Activated CD8-positive, alpha-beta memory T cell treated with anti-CD3 and anti-CD28 coated beads, Interleukin-2, amount 50 U/mL, for 1 hour (primary cell): Measurements from ENCODE around the gene HIRA.

Experiments used
- DNase-seq: peaks from one replicate; pipeline ENCODE4 v3.0.0-alpha.2; 2020; ENCODE audit errors: extremely low read depth

The HIRA gene

DNA sequence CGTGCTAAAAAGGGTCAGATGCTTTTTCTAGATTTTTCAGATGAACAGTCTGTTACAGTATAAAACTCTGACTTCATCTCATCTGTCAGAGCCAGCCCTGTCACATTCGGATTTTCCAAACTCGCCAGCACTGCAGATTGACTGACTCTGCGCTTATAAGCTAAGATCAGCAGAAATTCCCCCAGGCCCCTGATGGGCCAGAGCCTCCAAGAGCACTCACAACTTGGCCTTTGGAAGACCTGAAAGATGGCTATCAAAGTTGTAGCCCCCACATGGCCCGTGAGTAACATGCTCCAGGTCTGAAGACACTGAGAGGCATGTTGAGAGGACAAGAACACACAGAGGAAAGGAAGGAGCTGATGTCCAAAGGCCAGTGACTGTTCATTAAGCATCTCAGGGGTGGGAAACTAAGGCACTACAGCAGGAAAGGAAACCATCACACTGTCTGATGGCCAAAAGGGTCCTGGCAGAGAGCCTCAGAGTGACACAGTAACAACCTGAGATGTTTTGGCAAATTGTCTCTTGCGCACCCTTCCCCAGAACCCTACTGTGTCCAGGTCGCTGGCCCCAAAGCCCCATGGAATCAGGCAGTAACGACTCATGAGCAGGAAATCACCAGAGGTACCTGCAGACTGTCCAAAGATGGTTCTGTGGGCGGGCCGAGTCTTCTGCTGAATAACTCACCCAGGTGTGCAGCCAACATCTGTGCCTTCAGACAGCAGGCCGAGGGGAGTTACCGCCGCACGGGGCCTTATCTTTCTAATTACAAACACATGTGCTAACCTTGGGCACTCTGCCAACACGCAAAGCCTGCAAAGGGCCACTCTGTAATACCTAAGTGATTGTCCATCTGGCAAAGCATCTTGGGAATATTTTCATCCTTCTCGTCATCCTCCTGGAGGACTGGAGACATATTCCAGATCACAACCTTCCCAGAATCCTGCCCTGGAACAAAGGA, 23.6 kb downstream of the HIRA start:
- no peak for DNase-seq

- no peak for DNase-seq
Observed at GRCh38 chr22:19406846-19407245, 24.7 kb downstream of the HIRA start.

- DNase-seq, result no peak
Observed at GRCh38 chr22:19406281-19406811, 25.2 kb downstream of the HIRA start.

GRCh38 chr22:19405652-19406051, 25.9 kb downstream of the HIRA start:
- no peak for DNase-seq

- no peak for DNase-seq
Observed at GRCh38 chr22:19405133-19405532, 26.4 kb downstream of the HIRA start.

DNA sequence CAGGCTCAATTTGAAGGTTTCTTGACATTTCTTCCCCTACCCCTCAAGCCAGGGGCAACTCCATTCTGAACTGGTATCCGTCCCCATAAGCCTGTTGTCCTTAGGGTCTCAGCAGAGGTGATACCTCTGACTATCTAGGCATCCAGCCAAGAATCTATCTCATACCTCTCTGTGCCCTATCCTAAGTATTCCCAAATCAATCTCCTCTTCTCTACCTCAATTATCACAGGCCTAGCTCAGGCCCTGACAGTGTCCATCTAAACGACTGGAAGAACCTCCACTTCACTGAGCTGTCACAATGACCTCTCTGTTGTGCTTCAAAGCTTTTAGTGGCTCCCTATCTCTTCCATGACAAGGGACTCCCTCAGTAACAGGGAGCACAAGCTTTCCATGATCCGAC, 26.9 kb downstream of the HIRA start:
- no peak for DNase-seq

- DNase-seq, result no peak
Observed at GRCh38 chr22:19402642-19403191, 28.8 kb downstream of the HIRA start.

DNA sequence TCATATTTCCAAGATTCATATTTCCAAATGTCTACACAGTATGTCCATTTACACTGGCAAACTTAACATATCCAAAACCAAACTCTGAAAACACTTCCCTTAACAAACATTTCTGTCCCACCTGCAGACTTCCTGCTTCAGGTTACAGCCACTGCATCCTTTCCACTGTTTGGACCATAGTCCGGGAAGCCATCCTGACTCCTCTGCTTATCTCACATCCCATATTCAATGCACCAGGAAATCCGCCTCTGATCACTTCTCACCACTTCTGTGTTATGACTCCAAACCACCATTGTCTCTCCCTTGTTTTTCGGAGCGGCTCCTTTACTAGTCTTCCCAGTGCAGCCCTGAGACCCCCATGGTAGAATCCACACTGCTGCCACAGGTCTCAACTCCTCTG, 30.1 kb downstream of the HIRA start:
- DNase-seq, result no peak

DNA sequence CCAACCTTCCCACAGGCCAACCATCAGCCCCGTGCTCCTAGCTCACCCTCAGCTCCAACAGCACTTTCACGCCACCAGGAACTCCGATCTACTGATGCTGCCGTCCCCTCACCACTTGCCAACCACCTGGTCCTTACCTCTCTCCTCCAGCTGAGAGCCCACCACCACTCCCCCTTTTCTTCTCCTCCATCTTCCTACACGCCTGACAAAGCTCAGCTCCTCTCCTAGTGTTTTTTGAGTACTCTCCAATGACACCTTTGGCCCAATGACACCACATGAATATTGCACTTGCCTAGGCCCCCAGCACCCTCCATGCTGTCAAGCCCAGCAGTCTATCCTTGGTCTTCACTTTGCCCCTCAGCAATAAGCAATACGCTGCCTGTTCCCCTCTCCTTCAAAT, 30.7 kb downstream of the HIRA start:
- no peak for DNase-seq

- DNase-seq, result no peak
Observed at GRCh38 chr22:19398652-19399051, 32.9 kb downstream of the HIRA start.

DNA sequence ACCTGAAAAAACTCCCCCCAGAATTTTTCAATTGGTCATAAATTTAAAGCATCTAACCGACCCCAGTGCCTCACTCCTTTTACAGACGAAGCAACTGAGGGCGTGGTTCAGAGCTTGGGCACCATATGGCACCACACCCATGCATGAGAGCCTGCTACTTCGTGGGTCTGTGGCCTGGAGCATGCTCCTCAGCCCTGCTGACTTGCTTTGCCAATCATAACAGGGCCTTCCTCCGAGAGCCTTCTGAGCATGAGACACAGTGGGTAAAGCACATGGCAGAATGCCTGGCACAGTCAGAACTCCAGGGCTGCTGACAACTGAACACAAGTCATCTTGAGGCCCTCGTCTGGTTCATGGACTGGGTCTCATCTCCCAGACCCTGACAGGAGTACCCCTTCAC, 33.3 kb downstream of the HIRA start:
- DNase-seq, result no peak

DNA sequence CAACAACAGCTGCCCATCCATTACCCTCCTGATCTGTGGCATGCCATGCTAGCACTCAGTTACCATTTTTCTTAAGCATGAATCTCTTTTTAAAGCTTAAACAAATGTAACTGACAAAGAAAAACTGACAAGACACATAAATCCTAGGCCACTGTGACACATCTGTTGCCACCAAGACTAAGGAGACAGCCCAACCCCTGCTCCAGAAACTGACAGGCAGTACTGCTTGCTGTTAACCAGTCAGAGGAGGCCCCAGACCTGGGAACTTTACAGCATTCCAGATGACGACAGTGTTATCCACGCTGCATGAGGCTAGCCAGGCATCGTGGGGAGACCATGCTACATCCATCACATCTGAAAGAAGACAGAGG, 33.8 kb downstream of the HIRA start:
- no peak for DNase-seq

DNA sequence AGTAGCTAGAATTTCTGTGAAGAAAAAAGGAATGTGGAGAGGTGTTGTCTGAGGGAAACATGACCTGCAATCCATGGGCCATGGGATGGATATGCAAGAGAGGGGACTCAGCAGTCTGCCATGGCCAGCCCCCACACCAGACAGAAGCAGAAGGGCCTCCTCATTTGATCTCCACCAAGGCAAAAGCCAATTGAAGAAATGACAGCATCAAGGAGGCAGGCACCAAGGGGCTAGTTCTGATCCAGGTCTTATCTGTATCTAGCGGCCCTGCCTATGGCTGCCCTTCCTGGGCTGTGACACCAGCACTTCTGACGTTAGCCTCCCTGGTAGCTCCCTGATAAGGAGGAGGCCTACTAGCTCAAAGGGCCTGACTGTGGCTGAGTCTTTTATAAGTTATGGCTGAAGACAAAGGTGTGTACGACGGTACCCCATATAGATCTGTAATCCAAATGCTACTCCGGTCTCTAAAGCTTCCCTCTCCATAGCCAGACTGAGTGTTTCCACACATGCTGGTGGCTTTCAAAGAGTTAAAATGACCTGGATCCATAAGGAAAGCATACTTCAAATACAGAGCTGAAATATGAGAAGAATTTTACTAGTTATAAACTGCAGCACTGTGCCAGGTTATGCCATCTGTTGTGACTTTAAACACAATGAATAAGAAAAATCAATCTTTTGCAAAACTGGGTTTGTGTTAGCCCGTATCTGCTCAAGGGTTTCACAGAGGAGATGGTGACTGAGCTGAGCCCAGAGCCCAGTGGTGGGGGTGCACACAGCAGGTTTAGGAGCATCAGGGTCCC, 34.4 kb downstream of the HIRA start:
- DNase-seq, result no peak

DNA sequence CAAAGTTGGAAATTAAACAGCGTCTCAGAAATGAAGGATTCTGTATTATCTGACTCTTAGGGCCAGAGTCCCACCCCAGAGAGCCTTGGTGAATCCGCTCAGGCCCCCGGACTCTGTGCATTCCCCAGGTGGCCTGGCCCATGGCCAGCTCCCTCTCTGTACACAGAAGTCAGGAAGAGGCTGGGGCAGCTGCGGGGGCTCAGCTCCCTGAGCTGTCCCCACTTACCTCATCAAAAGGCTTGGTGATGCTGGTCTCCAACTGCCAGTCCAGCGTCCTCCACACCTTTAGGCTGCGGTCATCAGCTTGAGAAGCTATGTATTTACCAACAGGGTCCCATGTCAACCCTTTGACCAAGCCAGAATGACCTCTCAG, 35.0 kb downstream of the HIRA start:
- DNase-seq, result no peak

DNA sequence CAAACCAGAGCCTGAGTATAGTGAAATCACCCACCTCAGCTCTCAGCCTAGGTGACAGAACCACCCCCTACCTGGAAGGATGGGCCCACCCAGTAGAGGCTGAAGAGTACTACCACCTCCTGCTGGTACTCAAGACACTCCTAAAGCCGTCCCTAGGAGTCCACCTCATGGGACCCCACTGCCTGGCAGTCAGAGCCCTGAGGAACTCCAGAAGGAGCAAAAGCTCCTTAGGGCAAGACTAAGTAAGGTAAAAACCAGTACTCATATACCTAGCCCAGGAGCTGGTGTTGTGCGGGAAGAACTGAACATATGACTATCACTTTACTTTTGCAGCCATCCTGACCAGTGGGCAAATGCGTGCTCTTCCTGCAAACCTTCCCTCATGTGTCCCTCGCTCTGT, 36.3 kb downstream of the HIRA start:
- no peak for DNase-seq

GRCh38 chr22:19394274-19395050, 37.1 kb downstream of the HIRA start:
- DNase-seq, result no peak

- no peak for DNase-seq
Observed at GRCh38 chr22:19393704-19394103, 37.8 kb downstream of the HIRA start.

DNA sequence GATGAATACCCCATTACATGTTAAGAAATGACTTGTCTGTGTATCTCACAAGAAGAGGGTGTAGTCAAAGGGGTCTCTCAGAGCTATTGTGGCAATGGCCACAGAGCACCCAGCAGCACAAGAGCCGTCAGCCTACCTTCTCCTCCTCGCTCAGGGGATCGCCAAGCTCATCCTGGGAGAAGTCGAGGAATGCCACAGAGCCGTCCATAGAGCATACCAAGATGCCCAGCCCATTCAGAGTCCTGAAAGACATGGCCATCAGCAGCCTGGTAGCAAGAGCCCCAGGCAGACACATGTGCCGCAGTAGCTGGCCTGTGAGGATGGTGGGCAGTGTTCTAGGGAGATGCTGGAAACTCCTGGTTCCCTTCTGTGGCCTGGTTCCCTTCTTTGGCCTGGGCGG, 44.0 kb downstream of the HIRA start:
- no peak for DNase-seq

DNA sequence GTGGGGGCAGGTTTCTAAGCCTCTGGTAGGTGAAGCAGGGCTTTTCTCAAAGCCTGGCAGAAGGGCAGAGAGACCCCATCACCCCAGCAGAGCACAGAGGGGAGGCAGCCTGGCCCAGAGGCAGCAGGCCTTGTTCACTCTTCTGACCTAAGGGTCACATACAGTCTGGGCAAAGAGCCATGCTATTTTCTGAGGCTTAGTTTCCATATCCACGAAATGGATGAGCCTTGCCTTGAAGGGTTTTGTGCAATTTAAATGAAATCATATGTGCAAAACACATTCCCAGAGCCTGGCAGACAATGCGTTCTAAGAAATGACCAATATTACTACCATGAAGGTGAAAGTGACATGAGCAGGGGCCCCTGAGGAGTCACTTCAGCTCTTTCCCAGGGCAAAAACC, 44.5 kb downstream of the HIRA start:
- DNase-seq, result no peak

GRCh38 chr22:19386248-19386647, 45.3 kb downstream of the HIRA start:
- DNase-seq, result no peak

- DNase-seq, result no peak
Observed at GRCh38 chr22:19385221-19385906, 46.2 kb downstream of the HIRA start.
